Stimulated activated CD8-positive, alpha-beta memory T cell treated with anti-CD3 and anti-CD28 coated beads, Interleukin-12 subunit alpha, Interleukin-12 subunit beta, amount 100 ng/mL, for 24 hours (primary cell): ENCODE data around the gene KRT72.

Experiments
- DNase-seq: peaks from one replicate; pipeline ENCODE4 v3.0.0-alpha.2; 2020; ENCODE audit errors: extremely low read depth

The KRT72 gene

GRCh38 chr12:52541709-52542108, 59.6 kb downstream of the KRT72 start:
- no peak for DNase-seq

- no peak for DNase-seq
Observed at GRCh38 chr12:52540531-52540930, 60.7 kb downstream of the KRT72 start.

GRCh38 chr12:52539821-52540173, 61.5 kb downstream of the KRT72 start:
- DNase-seq = no peak

- no peak for DNase-seq
Observed at GRCh38 chr12:52539083-52539820, 62.0 kb downstream of the KRT72 start.

- no peak for DNase-seq
Observed at GRCh38 chr12:52537101-52537500, 64.2 kb downstream of the KRT72 start.
